Measurements from ENCODE around the gene CPB1. TPM values are rescaled to one million over a fixed set of nuclear protein-coding genes. Genes with fewer than 3 reads are reported as not detected.

Gene CPB1
- total RNA-seq, 1 donor: not detected

GRCh38 chr3:148829926-148830325, 2.3 kb downstream of the CPB1 start:
- TF ChIP-seq CTCF (IDR thresholded peaks at IDR 0.05; ENCODE audit: insufficient read depth, low read depth, low read length): no peak
- no peak overlapping the region for H3K4me3 ChIP-seq (ENCODE audit: low read depth, low read length)
- DNase-seq (ENCODE audit: low read depth): no peak

GRCh38 chr3:148833223-148833622, 5.6 kb downstream of the CPB1 start:
- no peak for DNase-seq (ENCODE audit: low read depth)
- no peak for TF ChIP-seq CTCF (IDR thresholded peaks at IDR 0.05; ENCODE audit: insufficient read depth, low read depth, low read length)
- H3K4me3 ChIP-seq (ENCODE audit: low read depth, low read length): no peak overlapping the region

- no peak for DNase-seq (ENCODE audit: low read depth)
- no peak for TF ChIP-seq CTCF (IDR thresholded peaks at IDR 0.05; ENCODE audit: insufficient read depth, low read depth, low read length)
These were observed 12.2 kb downstream of the CPB1 start for GRCh38 chr3:148839805-148840204.

GRCh38 chr3:148840451-148840850, 12.8 kb downstream of the CPB1 start:
- no peak overlapping the region for H3K4me3 ChIP-seq (ENCODE audit: low read depth, low read length)
- no peak for TF ChIP-seq CTCF (IDR thresholded peaks at IDR 0.05; ENCODE audit: insufficient read depth, low read depth, low read length)
- no peak for DNase-seq (ENCODE audit: low read depth)

More at GRCh38 chr3:148839805-148840204, 12.2 kb downstream of the CPB1 start:
- no peak overlapping the region for H3K4me3 ChIP-seq (ENCODE audit: low read depth, low read length)

- DNase-seq (ENCODE audit: low read depth): no peak
- TF ChIP-seq CTCF (IDR thresholded peaks at IDR 0.05; ENCODE audit: insufficient read depth, low read depth, low read length): no peak
- no peak overlapping the region for H3K4me3 ChIP-seq (ENCODE audit: low read depth, low read length)
These were observed 18.3 kb downstream of the CPB1 start for GRCh38 chr3:148845756-148846395.

GRCh38 chr3:148847351-148847750, 19.7 kb downstream of the CPB1 start:
- no peak overlapping the region for H3K4me3 ChIP-seq (ENCODE audit: low read depth, low read length)
- DNase-seq (ENCODE audit: low read depth): no peak
- no peak for TF ChIP-seq CTCF (IDR thresholded peaks at IDR 0.05; ENCODE audit: insufficient read depth, low read depth, low read length)

- H3K4me3 ChIP-seq (ENCODE audit: low read depth, low read length): no peak overlapping the region
- no peak for DNase-seq (ENCODE audit: low read depth)
These were observed 20.8 kb downstream of the CPB1 start for GRCh38 chr3:148848410-148848809.

More at GRCh38 chr3:148848410-148848809, 20.8 kb downstream of the CPB1 start:
- no peak for TF ChIP-seq CTCF (IDR thresholded peaks at IDR 0.05; ENCODE audit: insufficient read depth, low read depth, low read length)
